ENCODE measurements around the gene PCARE.
"Not testable (repeated sequence)": the region's sequence is repeated elsewhere in the genome, so short reads cannot be mapped to it uniquely, and the experiment has no call there.

Gene PCARE

GRCh38 chr2:29074411-29074810, at the start of gene PCARE:
Gene PCARE (minus strand): TSS chr2:29074523. CDS start chr2:29074261, 262 bp downstream.
- in situ Hi-C loops (cut with HindIII; ENCODE audit: low sequenced_read_pairs), result no loop called here

- in situ Hi-C loops (cut with HindIII; ENCODE audit: low sequenced_read_pairs), result no loop called here
Observed at GRCh38 chr2:29123617-29124349, 49.5 kb upstream of the PCARE start.

- in situ Hi-C loops (cut with HindIII; ENCODE audit: low sequenced_read_pairs), result no loop called here
Observed at GRCh38 chr2:29120846-29121245, 46.5 kb upstream of the PCARE start.

- in situ Hi-C loops (cut with HindIII; ENCODE audit: low sequenced_read_pairs), result no loop called here
Observed at GRCh38 chr2:29119211-29119610, 44.9 kb upstream of the PCARE start.

- in situ Hi-C loops (cut with HindIII; ENCODE audit: low sequenced_read_pairs), result no loop called here
Observed at GRCh38 chr2:29117636-29118303, 43.4 kb upstream of the PCARE start.

GRCh38 chr2:29115797-29116781, 41.8 kb upstream of the PCARE start:
- in situ Hi-C loops (cut with HindIII; ENCODE audit: low sequenced_read_pairs), result no loop called here

GRCh38 chr2:29114946-29115609, 40.8 kb upstream of the PCARE start, which contains the start of gene CLIP4:
Gene CLIP4 (plus strand): TSS chr2:29115415. CDS start chr2:29121389, 5,974 bp downstream.
- in situ Hi-C loops (cut with HindIII; ENCODE audit: low sequenced_read_pairs), result no loop called here

- in situ Hi-C loops (cut with HindIII; ENCODE audit: low sequenced_read_pairs), result no loop called here
Observed at GRCh38 chr2:29114586-29114945, 40.2 kb upstream of the PCARE start.

GRCh38 chr2:29113891-29114321, 39.6 kb upstream of the PCARE start:
- in situ Hi-C loops (cut with HindIII; ENCODE audit: low sequenced_read_pairs), result no loop called here

GRCh38 chr2:29113027-29113686, 38.8 kb upstream of the PCARE start:
- in situ Hi-C loops (cut with HindIII; ENCODE audit: low sequenced_read_pairs), result no loop called here

GRCh38 chr2:29112379-29112778, 38.1 kb upstream of the PCARE start:
- in situ Hi-C loops (cut with HindIII; ENCODE audit: low sequenced_read_pairs), result no loop called here

- in situ Hi-C loops (cut with HindIII; ENCODE audit: low sequenced_read_pairs), result no loop called here
Observed at GRCh38 chr2:29110916-29111535, 36.7 kb upstream of the PCARE start.

- in situ Hi-C loops (cut with HindIII; ENCODE audit: low sequenced_read_pairs), result no loop called here
Observed at GRCh38 chr2:29109246-29109645, 34.9 kb upstream of the PCARE start.

- in situ Hi-C loops (cut with HindIII; ENCODE audit: low sequenced_read_pairs), result no loop called here
Observed at GRCh38 chr2:29108225-29108624, 33.9 kb upstream of the PCARE start.

GRCh38 chr2:29107547-29107946, 33.2 kb upstream of the PCARE start:
- in situ Hi-C loops (cut with HindIII; ENCODE audit: low sequenced_read_pairs), result not testable (repeated sequence)

- in situ Hi-C loops (cut with HindIII; ENCODE audit: low sequenced_read_pairs), result no loop called here
Observed at GRCh38 chr2:29106980-29107388, 32.7 kb upstream of the PCARE start.

GRCh38 chr2:29106256-29106655, 31.9 kb upstream of the PCARE start:
- in situ Hi-C loops (cut with HindIII; ENCODE audit: low sequenced_read_pairs), result no loop called here

GRCh38 chr2:29105375-29105774, 31.1 kb upstream of the PCARE start:
- in situ Hi-C loops (cut with HindIII; ENCODE audit: low sequenced_read_pairs), result no loop called here

- in situ Hi-C loops (cut with HindIII; ENCODE audit: low sequenced_read_pairs), result no loop called here
Observed at GRCh38 chr2:29104688-29105087, 30.4 kb upstream of the PCARE start.

GRCh38 chr2:29100564-29100963, 26.2 kb upstream of the PCARE start:
- in situ Hi-C loops (cut with HindIII; ENCODE audit: low sequenced_read_pairs), result no loop called here

Measured in endothelial cell of hepatic sinusoid (primary cell).